GM12873 (cell line): ENCODE results near the gene DNASE1.

Source experiments
- CTCF ChIP-seq: IDR thresholded peaks from 2 replicates; pipeline ENCODE4 v1.5.1; 2012; ENCODE audit warnings: low read depth, mild to moderate bottlenecking, moderate library complexity, low read length, control low read depth; ENCODE audit not compliant: insufficient read depth; ENCODE audit errors: missing control alignments

Gene DNASE1

GRCh38 chr16:3695610-3696369, 41.3 kb downstream of the DNASE1 start:
- no peak for TF ChIP-seq CTCF

GRCh38 chr16:3696425-3697218, 42.1 kb downstream of the DNASE1 start:
- TF ChIP-seq CTCF: no peak

GRCh38 chr16:3698941-3699340, 44.5 kb downstream of the DNASE1 start:
- TF ChIP-seq CTCF: no peak

GRCh38 chr16:3701531-3701930, 47.0 kb downstream of the DNASE1 start:
- TF ChIP-seq CTCF: no peak

GRCh38 chr16:3702082-3702481, 47.6 kb downstream of the DNASE1 start:
- no peak for TF ChIP-seq CTCF

- no peak for TF ChIP-seq CTCF
Observed at GRCh38 chr16:3706253-3707012, 51.9 kb downstream of the DNASE1 start.
